ENCODE measurements around the gene MDFIC.

Gene MDFIC

GRCh38 chr7:114929570-114929969 is 7.7 kb downstream of the MDFIC start:
- DNase-seq: no peak

GRCh38 chr7:114930107-114930661 is 8.3 kb downstream of the MDFIC start:
- no peak for DNase-seq

- DNase-seq: no peak
Measured at GRCh38 chr7:114930829-114931655, 9.1 kb downstream of the MDFIC start.

- DNase-seq: no peak
Measured at GRCh38 chr7:114931656-114932011, 9.7 kb downstream of the MDFIC start.

GRCh38 chr7:114932991-114933390 is 11.1 kb downstream of the MDFIC start:
- DNase-seq: no peak

- DNase-seq: no peak
Measured at GRCh38 chr7:114933658-114934057, 11.8 kb downstream of the MDFIC start.

GRCh38 chr7:114934086-114934485 is 12.2 kb downstream of the MDFIC start:
- no peak for DNase-seq

GRCh38 chr7:114934713-114935112 is 12.8 kb downstream of the MDFIC start:
- DNase-seq: no peak

- DNase-seq: no peak
Measured at GRCh38 chr7:114936471-114936870, 14.6 kb downstream of the MDFIC start.

- no peak for DNase-seq
Measured at GRCh38 chr7:114937446-114937845, 15.6 kb downstream of the MDFIC start.

GRCh38 chr7:114938785-114939184 is 16.9 kb downstream of the MDFIC start:
- DNase-seq: no peak

GRCh38 chr7:114939484-114940097 is 17.7 kb downstream of the MDFIC start:
- no peak for DNase-seq

- no peak for DNase-seq
Measured at GRCh38 chr7:114940220-114940619, 18.3 kb downstream of the MDFIC start.

GRCh38 chr7:114941692-114942091 is 19.8 kb downstream of the MDFIC start:
- no peak for DNase-seq

- DNase-seq: no peak
Measured at GRCh38 chr7:114942446-114943175, 20.7 kb downstream of the MDFIC start.

GRCh38 chr7:114943530-114943929 is 21.6 kb downstream of the MDFIC start:
- no peak for DNase-seq

- no peak for DNase-seq
Measured at GRCh38 chr7:114943953-114944744, 22.3 kb downstream of the MDFIC start.

GRCh38 chr7:114944745-114945625 is 23.1 kb downstream of the MDFIC start:
- DNase-seq: no peak

GRCh38 chr7:114949231-114949630 is 27.3 kb downstream of the MDFIC start:
- DNase-seq: no peak

GRCh38 chr7:114952296-114952695 is 30.4 kb downstream of the MDFIC start:
- DNase-seq: no peak

GRCh38 chr7:114953724-114954123 is 31.8 kb downstream of the MDFIC start:
- DNase-seq: no peak

- no peak for DNase-seq
Measured at GRCh38 chr7:114956702-114957101, 34.8 kb downstream of the MDFIC start.
